H9 (cell line): ENCODE measurements around the gene BCAS2. TPM values are rescaled to one million over a fixed set of nuclear protein-coding genes. Genes with fewer than 3 reads are reported as not detected.

Experiments
- DNase-seq: peaks from one replicate; pipeline ENCODE4 v3.0.0-alpha.2; 2017
- H2AFZ ChIP-seq: one replicate; pipeline ENCODE4 v1.6.1; 2013; ENCODE audit warnings: mild to moderate bottlenecking, low read length, control low read depth, moderate library complexity
- H2AK5ac ChIP-seq: 2 replicates; pipeline ENCODE4 v1.6.1; 2013; ENCODE audit warnings: low read length, control low read depth, mixed read lengths; ENCODE audit not compliant: insufficient read length
- H2BK120ac ChIP-seq: one replicate; pipeline ENCODE4 v1.6.1; 2013; ENCODE audit warnings: low read depth, mild to moderate bottlenecking, low read length, control low read depth, inconsistent platforms; ENCODE audit not compliant: poor library complexity, severe bottlenecking
- H2BK12ac ChIP-seq: 2 replicates; pipeline ENCODE4 v1.6.1; 2013; ENCODE audit warnings: low read length, control low read depth, mixed read lengths, low read depth; ENCODE audit not compliant: insufficient read length
- H2BK15ac ChIP-seq: 2 replicates; pipeline ENCODE4 v1.6.1; 2013; ENCODE audit warnings: low read depth, low read length, control low read depth
- H2BK20ac ChIP-seq: one replicate; pipeline ENCODE4 v1.6.1; 2013; ENCODE audit warnings: low read depth, mild to moderate bottlenecking, low read length, control low read depth, inconsistent platforms; ENCODE audit not compliant: poor library complexity, severe bottlenecking
- H2BK5ac ChIP-seq: 2 replicates; pipeline ENCODE4 v1.6.1; 2013; ENCODE audit warnings: low read length, control low read depth, mixed read lengths; ENCODE audit not compliant: insufficient read length
- H3K14ac ChIP-seq: 2 replicates; pipeline ENCODE4 v1.6.1; 2013; ENCODE audit warnings: low read length, control low read depth; ENCODE audit not compliant: insufficient read depth
- H3K18ac ChIP-seq: 2 replicates; pipeline ENCODE4 v1.6.1; 2013; ENCODE audit warnings: low read depth, mild to moderate bottlenecking, mixed read lengths, low read length, control low read depth; ENCODE audit not compliant: insufficient read length
- H3K23ac ChIP-seq: 2 replicates; pipeline ENCODE4 v1.6.1; 2013; ENCODE audit warnings: low read length, control low read depth, mixed read lengths, low read depth; ENCODE audit not compliant: insufficient read length
- H3K23me2 ChIP-seq: 2 replicates; pipeline ENCODE4 v1.6.1; 2013; ENCODE audit warnings: low read depth, mild to moderate bottlenecking, mixed read lengths, low read length, control low read depth; ENCODE audit not compliant: insufficient read length, poor library complexity, severe bottlenecking
- H3K27ac ChIP-seq: 2 replicates; pipeline ENCODE4 v1.5.1; 2013; ENCODE audit warnings: low read length, control low read depth, mixed read lengths, low read depth; ENCODE audit not compliant: insufficient read length
- H3K27me3 ChIP-seq: 2 replicates; pipeline ENCODE4 v1.6.1; 2013; ENCODE audit warnings: low read length, control low read depth, inconsistent platforms; ENCODE audit not compliant: insufficient read depth
- H3K4ac ChIP-seq: 2 replicates; pipeline ENCODE4 v1.6.1; 2013; ENCODE audit warnings: low read depth, mild to moderate bottlenecking, control low read depth, inconsistent platforms, low read length, moderate library complexity
- H3K4me1 ChIP-seq: 2 replicates; pipeline ENCODE4 v1.6.1; 2013; ENCODE audit warnings: low read length, control low read depth, inconsistent platforms; ENCODE audit not compliant: insufficient read depth
- H3K4me2 ChIP-seq: 2 replicates; pipeline ENCODE4 v1.6.1; 2013; ENCODE audit warnings: low read length, control low read depth, mixed read lengths; ENCODE audit not compliant: insufficient read length, insufficient read depth
- H3K56ac ChIP-seq: 2 replicates; pipeline ENCODE4 v1.6.1; 2013; ENCODE audit warnings: low read depth, mild to moderate bottlenecking, mixed read lengths, low read length, control low read depth; ENCODE audit not compliant: insufficient read length
- H3K79me1 ChIP-seq: 2 replicates; pipeline ENCODE4 v1.6.1; 2013; ENCODE audit warnings: low read depth, mild to moderate bottlenecking, moderate library complexity, low read length, control low read depth, inconsistent platforms; ENCODE audit not compliant: insufficient read depth, poor library complexity, severe bottlenecking
- H3K79me2 ChIP-seq: 2 replicates; pipeline ENCODE4 v1.6.1; 2013; ENCODE audit warnings: low read length, control low read depth, inconsistent platforms; ENCODE audit not compliant: insufficient read depth
- H3K9ac ChIP-seq: 2 replicates; pipeline ENCODE4 v1.6.1; 2013; ENCODE audit warnings: low read length, control low read depth, mixed read lengths; ENCODE audit not compliant: insufficient read length; ENCODE audit errors: extremely low read depth
- H3K9me3 ChIP-seq: one replicate; pipeline ENCODE4 v1.6.1; 2013; ENCODE audit warnings: low read depth, low read length, inconsistent platforms; ENCODE audit not compliant: control insufficient read depth
- H3T11ph ChIP-seq: one replicate; pipeline ENCODE4 v1.6.1; 2013; ENCODE audit warnings: mild to moderate bottlenecking, low read length, control low read depth, inconsistent platforms
- H4K20me1 ChIP-seq: one replicate; pipeline ENCODE4 v1.6.1; 2013; ENCODE audit not compliant: control insufficient read depth, insufficient read length, insufficient read depth
- H4K5ac ChIP-seq: 2 replicates; pipeline ENCODE4 v1.6.1; 2013; ENCODE audit warnings: low read depth, mild to moderate bottlenecking, mixed read lengths, low read length, control low read depth; ENCODE audit not compliant: insufficient read length
- H4K8ac ChIP-seq: replicated peaks from 2 replicates; pipeline ENCODE4 v1.6.1; 2013; ENCODE audit warnings: low read length, control low read depth, mixed read lengths, low read depth; ENCODE audit not compliant: insufficient read length
- H4K91ac ChIP-seq: 2 replicates; pipeline ENCODE4 v1.6.1; 2013; ENCODE audit warnings: low read depth, mild to moderate bottlenecking, moderate library complexity, mixed read lengths, low read length, control low read depth; ENCODE audit not compliant: insufficient read length
- H3K27ac Mint-ChIP-seq, 3 experiments: 2 replicates in 2 of 3; 3 replicates in 1 of 3; pipeline ENCODE4 v1.8.0; 2020 to 2021; ENCODE audit warnings: mixed read lengths in 3 of 3, mild to moderate bottlenecking in 1 of 3, moderate library complexity in 1 of 3
- H3K27me3 Mint-ChIP-seq: 2 replicates; pipeline ENCODE4 v1.8.0; 2021; ENCODE audit warnings: low read depth, mild to moderate bottlenecking, moderate library complexity, mixed read lengths
- H3K36me3 Mint-ChIP-seq, 3 experiments: 2 replicates in 2 of 3; 3 replicates in 1 of 3; pipeline ENCODE4 v1.8.0; 2020 to 2021; ENCODE audit warnings: low read depth in 3 of 3, mixed read lengths in 3 of 3; ENCODE audit not compliant: insufficient read depth in 1 of 3
- H3K4me1 Mint-ChIP-seq, 2 experiments: 2 replicates each; pipeline ENCODE4 v1.8.0; 2020; ENCODE audit warnings: mixed read lengths in 2 of 2
- H3K4me3 Mint-ChIP-seq, 2 experiments: 2 replicates in 1 of 2; 3 replicates in 1 of 2; pipeline ENCODE4 v1.8.0; 2020 to 2021; ENCODE audit warnings: mild to moderate bottlenecking in 2 of 2, mixed read lengths in 2 of 2, moderate library complexity in 1 of 2
- H3K9me3 Mint-ChIP-seq, 2 experiments: 2 replicates in 1 of 2; 3 replicates in 1 of 2; pipeline ENCODE4 v1.8.0; 2020; ENCODE audit warnings: mild to moderate bottlenecking in 2 of 2, mixed read lengths in 2 of 2, moderate library complexity in 1 of 2
- total RNA-seq: library from RNA; stranded (reverse); gene quantifications from 2 replicates; pipeline ENCODE4 v1.2.1, GENCODE V29; 2021
- TF ChIP-seq, protein P1 (sequence below): fragments of 200-600 bp; sonication (generic); conservative IDR thresholded peaks from 3 replicates; pipeline ENCODE4 v1.8.0; 2021; ENCODE audit warnings: antibody characterized with exemption, mild to moderate bottlenecking

The BCAS2 gene
- total RNA-seq, 1 experiment from 2014 or later, result 72.1 TPM

GRCh38 chr1:114595602-114596001, 14.2 kb upstream of the BCAS2 start:
- Histone ChIP-seq H3K9ac (no peak overlapping the region), H2BK12ac (no peak overlapping the region), H2BK20ac (no peak overlapping the region), H3K4me2 (no peak overlapping the region), H3T11ph (no peak overlapping the region), H2BK5ac (no peak overlapping the region), H2AK5ac (no peak overlapping the region), H3K4ac (no peak overlapping the region), H4K5ac (no peak overlapping the region), H3K79me1 (no peaks in the 10 kb centered on the region), H3K23ac (no peak overlapping the region), H3K14ac (no peak overlapping the region), H4K8ac (no peak overlapping the region), H3K18ac (no peak overlapping the region), H3K23me2 (no peaks in the 10 kb centered on the region), H2AFZ (no peak overlapping the region), H4K91ac (no peak overlapping the region), H3K27me3 (no peaks in the 10 kb centered on the region), H2BK15ac (no peak overlapping the region), H4K20me1 (no peaks in the 10 kb centered on the region), H3K4me1 (no peaks in the 10 kb centered on the region), H3K9me3 (no peaks in the 10 kb centered on the region), H3K27ac (no peak overlapping the region), H3K79me2 (no peaks in the 10 kb centered on the region), H2BK120ac (no peak overlapping the region), H3K56ac (no peak overlapping the region)
- DNase-seq, result no peak
- H3K27ac Mint-ChIP-seq, result no peak overlapping the region
- TF ChIP-seq, protein P1, sequence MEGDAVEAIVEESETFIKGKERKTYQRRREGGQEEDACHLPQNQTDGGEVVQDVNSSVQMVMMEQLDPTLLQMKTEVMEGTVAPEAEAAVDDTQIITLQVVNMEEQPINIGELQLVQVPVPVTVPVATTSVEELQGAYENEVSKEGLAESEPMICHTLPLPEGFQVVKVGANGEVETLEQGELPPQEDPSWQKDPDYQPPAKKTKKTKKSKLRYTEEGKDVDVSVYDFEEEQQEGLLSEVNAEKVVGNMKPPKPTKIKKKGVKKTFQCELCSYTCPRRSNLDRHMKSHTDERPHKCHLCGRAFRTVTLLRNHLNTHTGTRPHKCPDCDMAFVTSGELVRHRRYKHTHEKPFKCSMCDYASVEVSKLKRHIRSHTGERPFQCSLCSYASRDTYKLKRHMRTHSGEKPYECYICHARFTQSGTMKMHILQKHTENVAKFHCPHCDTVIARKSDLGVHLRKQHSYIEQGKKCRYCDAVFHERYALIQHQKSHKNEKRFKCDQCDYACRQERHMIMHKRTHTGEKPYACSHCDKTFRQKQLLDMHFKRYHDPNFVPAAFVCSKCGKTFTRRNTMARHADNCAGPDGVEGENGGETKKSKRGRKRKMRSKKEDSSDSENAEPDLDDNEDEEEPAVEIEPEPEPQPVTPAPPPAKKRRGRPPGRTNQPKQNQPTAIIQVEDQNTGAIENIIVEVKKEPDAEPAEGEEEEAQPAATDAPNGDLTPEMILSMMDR, result no peak
- H3K4me3 Mint-ChIP-seq, result no peak overlapping the region
- H3K36me3 Mint-ChIP-seq, result peaks cover 0 to 4% (median 0%) of the 10 kb centered on the region in 3 experiments; a peak in 2 of 7 replicates
- H3K9me3 Mint-ChIP-seq, result no peaks in the 10 kb centered on the region
- H3K27me3 Mint-ChIP-seq, result no peaks in the 10 kb centered on the region
- no peaks in the 10 kb centered on the region for H3K4me1 Mint-ChIP-seq
